ENCODE results near the gene KCND1.

KCND1 gene

DNA sequence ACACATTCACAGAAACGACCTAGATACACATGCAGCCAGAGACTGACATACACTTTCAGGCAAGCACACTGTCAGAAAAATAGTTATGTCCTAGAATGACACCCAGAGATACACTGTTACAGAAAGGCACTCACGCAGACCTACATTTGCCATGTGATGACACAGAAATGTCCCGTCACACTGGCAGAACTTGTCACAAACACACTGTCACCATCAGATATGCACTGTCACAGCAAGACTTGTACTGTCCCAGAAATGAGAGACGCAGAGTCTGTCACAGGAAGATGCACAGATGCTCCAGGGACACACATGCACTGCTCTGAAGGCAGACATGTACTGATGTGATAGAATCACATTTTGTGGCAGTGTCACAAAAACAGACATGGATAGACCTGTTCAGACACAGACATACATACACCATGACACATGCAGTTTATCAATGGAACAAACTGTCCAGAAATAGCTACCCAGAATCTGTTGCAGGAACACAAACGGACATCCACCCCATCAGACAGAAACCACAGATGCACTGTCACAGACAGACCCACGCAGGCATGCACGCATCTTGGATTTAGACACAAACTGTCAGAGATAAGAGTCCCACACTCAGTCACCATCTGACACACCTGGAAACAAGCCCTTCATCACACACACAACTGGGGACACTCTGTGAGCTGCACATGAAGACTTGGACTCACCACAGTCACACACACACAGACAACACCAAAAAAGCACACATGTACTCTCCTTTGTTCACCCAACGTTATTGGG, 51.5 kb downstream of the KCND1 start:
- Histone ChIP-seq H3K27ac (ENCODE audit: low read length) (peak overlapping the region; percentile 45), H3K27me3 (ENCODE audit: low read depth, low read length) (no peaks in the 10 kb centered on the region), H3K36me3 (ENCODE audit: control insufficient read depth in 1 of 2, insufficient read depth in 2 of 2, low read length in 2 of 2) (peaks cover 14 to 25% of the 10 kb centered on the region in 2 donors), H3K4me1 (ENCODE audit: control insufficient read depth in 1 of 2, insufficient read depth in 2 of 2, low read length in 2 of 2) (peaks cover 0 to 8% of the 10 kb centered on the region in 2 donors), H3K9me3 (ENCODE audit: control insufficient read depth in 1 of 2, low read length in 2 of 2) (no peaks in the 10 kb centered on the region), H3K4me3 (ENCODE audit: low read depth in 1 of 2, low read length in 2 of 2) (peak overlapping the region in 1 of 2 donors; percentile 37)

DNA sequence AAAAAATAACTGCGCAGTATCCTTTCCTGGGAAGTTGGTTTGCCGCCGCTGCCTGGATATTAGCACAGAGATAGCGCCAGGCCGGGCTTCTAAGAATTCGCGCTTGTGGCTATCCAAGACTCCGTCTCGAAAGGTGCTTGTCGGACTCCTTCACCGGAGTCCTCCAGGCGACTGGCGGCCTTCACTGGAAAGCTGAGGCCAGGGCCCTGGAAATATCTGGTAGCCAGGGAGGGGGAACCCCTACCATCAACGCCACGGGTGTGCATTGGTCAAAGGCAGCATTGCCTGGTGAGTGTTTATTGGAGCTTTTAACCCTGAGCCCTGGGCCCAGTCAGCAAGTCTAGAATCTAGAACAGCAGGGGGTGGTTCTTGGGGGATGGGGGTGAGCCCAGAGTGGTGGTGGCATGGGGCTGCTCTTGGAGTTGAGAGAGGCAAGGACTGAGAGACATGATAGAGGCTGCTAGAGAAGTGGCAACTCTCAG, 52.2 kb downstream of the KCND1 start:
- Histone ChIP-seq H3K27ac (ENCODE audit: low read length) (peak overlapping the region; percentile 45), H3K9me3 (ENCODE audit: control insufficient read depth in 1 of 2, low read length in 2 of 2) (no peaks in the 10 kb centered on the region), H3K36me3 (ENCODE audit: control insufficient read depth in 1 of 2, insufficient read depth in 2 of 2, low read length in 2 of 2) (peaks cover 17 to 22% of the 10 kb centered on the region in 2 donors), H3K27me3 (ENCODE audit: low read depth, low read length) (no peaks in the 10 kb centered on the region), H3K4me3 (ENCODE audit: low read depth in 1 of 2, low read length in 2 of 2) (peak overlapping the region; percentile 37 to 66), H3K4me1 (ENCODE audit: control insufficient read depth in 1 of 2, insufficient read depth in 2 of 2, low read length in 2 of 2) (peaks cover 0 to 8% of the 10 kb centered on the region in 2 donors)

DNA sequence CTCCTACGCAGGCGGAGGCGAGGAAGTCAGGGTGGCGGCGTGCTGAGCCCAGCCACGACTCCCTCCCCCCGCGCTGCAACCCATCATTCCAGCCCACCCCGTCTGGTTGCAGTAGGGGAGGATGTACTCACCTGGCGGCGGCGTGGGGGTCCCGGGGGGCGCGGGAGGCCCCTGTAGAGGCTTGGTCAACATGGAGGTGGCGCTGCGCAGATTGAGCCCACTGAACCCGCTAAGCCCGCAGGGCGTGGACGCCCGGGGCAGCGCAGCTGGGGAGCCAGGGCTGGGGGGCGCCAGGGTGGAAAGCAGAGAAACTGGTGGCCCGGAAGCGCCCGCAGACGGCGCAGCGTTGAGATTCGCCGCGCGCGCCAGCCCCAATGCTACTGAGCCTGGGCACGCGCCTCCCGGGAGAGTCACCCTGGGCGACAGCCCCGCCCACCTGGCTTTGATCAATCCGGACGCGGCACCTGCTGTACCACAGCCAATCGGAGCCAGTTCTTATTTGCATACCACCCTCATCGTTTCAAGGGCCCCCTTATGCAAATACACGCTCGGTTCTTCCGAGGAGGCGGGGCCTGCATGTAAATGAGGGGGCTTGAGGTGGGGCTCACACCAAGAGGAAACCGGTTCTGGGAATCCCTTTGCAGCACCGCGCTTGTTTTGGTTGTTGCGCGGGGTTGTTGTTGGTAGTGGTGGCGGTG, 52.9 kb downstream of the KCND1 start, which contains the start of gene PIM2:
Gene PIM2 (minus strand): TSS at position 382 of the 698 bp plus-strand sequence. CDS start 190 bp downstream, at position 192.
- peaks cover 12 to 23% of the 10 kb centered on the region in 2 donors for H3K36me3 ChIP-seq (ENCODE audit: control insufficient read depth in 1 of 2, insufficient read depth in 2 of 2, low read length in 2 of 2)
- no peaks in the 10 kb centered on the region for H3K27me3 ChIP-seq (ENCODE audit: low read depth, low read length)
- H3K4me3 ChIP-seq (ENCODE audit: low read depth in 1 of 2, low read length in 2 of 2): peak within 1 kb of the TSS; percentile 48 to 66
- no peaks in the 10 kb centered on the region for H3K9me3 ChIP-seq (ENCODE audit: control insufficient read depth in 1 of 2, low read length in 2 of 2)
- peak within 1 kb of the TSS; percentile 45 for H3K27ac ChIP-seq (ENCODE audit: low read length)
- H3K4me1 ChIP-seq (ENCODE audit: control insufficient read depth in 1 of 2, insufficient read depth in 2 of 2, low read length in 2 of 2): peaks cover 0 to 8% of the 10 kb centered on the region in 2 donors

DNA sequence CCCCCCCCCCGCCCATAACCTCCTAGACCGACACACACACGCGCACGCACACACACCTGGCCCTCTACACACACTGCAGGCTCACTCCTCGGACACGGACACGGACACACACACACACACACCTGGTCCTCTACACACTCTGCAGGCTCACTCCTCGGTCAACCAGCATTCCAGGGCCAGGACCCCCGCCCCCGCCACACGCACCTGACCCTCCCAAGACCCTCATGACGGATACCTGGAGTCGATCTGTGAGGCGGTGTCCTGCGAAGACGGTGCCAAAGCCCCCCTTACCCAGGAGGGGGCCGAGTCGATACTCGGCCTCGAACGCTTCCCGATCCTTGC, 53.4 kb downstream of the KCND1 start:
- Histone ChIP-seq H3K27ac (ENCODE audit: low read length) (no peak overlapping the region), H3K4me1 (ENCODE audit: control insufficient read depth in 1 of 2, insufficient read depth in 2 of 2, low read length in 2 of 2) (peaks cover 0 to 8% of the 10 kb centered on the region in 2 donors), H3K9me3 (ENCODE audit: control insufficient read depth in 1 of 2, low read length in 2 of 2) (no peaks in the 10 kb centered on the region), H3K4me3 (ENCODE audit: low read depth in 1 of 2, low read length in 2 of 2) (peak overlapping the region; percentile 48 to 66), H3K27me3 (ENCODE audit: low read depth, low read length) (no peaks in the 10 kb centered on the region), H3K36me3 (ENCODE audit: control insufficient read depth in 1 of 2, insufficient read depth in 2 of 2, low read length in 2 of 2) (peaks cover 11 to 20% of the 10 kb centered on the region in 2 donors)

DNA sequence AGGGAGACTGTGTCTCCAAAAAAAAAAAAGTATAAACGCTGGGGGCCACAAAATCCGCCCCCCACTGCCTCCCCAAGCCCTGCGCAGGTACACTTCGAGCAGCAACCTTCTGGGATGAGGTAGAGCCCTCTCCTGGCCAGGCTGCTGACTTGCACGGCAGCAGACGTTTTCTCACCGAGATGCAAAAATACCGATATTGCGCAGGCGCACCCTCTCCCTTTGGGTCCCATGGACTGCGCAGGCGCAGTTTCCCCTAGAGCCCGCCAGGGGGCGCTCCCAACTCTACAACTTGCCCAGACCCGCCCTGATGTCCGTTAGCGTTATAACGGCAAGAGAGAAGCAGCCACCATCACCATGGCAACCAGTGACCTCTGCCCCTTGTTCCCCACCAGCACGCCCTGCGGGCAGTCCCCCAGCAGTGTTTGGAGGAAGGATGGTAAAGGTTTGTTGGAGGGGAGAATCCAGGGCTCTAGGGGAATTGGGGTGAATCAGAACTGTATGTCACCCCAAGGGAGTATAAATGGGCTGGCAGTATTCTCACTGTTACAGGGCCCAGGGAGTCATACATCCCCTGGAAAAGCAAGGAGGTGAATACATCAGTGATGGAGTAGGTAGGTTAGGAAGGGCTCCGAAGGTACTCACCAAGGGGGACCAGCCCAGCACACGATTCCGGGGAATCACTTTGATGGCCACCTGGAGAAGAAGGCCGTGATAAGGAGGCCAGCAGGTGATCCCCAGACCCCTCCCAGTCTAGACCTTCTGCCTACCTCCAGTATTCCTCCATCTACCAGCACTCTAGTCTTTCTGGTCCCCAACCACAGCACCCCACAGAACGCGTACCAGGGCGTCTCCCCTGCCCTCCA, 54.3 kb downstream of the KCND1 start:
- Histone ChIP-seq H3K9me3 (ENCODE audit: control insufficient read depth in 1 of 2, low read length in 2 of 2) (no peaks in the 10 kb centered on the region), H3K4me1 (ENCODE audit: control insufficient read depth in 1 of 2, insufficient read depth in 2 of 2, low read length in 2 of 2) (peaks cover 0 to 8% of the 10 kb centered on the region in 2 donors), H3K27ac (ENCODE audit: low read length) (peak overlapping the region; percentile 31), H3K4me3 (ENCODE audit: low read depth in 1 of 2, low read length in 2 of 2) (peak overlapping the region; percentile 32 to 33), H3K27me3 (ENCODE audit: low read depth, low read length) (no peaks in the 10 kb centered on the region), H3K36me3 (ENCODE audit: control insufficient read depth in 1 of 2, insufficient read depth in 2 of 2, low read length in 2 of 2) (peaks cover 9 to 13% of the 10 kb centered on the region in 2 donors)

DNA sequence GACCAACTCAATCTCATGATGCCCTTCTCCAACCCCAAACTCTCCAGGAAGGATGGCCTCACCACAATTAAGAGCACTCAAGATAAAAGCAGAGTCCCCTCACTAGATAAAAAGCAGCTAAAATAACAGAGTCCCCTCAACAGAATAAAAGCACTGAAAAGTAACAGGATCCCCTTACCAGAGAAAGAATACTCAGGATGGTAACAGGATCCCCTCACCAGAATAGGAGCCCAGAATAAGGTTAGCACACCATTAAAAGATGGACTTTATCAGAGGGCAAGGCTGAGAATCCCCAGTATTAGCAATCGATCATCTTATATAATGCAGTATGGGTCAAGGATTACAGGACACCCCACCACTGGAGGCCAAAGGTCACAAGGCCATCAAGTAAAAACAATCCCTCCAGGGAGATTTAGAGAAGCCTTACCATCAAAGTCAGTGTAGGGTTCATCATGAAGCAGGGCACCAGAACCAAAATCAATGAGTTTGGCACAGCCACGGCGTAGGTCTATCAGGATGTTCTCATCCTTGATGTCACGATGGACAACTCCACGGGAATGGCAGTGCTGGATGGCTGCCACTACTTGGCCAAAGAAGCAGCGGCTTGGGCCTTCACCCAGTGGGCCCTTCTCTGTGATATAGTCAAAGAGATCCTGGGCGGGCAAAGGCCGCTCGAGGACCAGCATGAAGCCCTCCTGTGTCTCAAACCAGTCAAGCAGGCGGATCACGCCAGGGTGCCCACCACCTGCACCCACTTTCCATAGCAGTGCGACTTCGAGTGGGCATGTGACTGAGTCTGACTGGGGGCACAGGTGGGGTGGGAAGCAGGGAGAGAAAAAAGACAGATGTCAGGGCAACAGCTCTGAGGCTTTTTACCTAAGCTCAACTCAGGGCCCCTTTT, 56.8 kb downstream of the KCND1 start:
- Histone ChIP-seq H3K27me3 (ENCODE audit: low read depth, low read length) (no peaks in the 10 kb centered on the region), H3K36me3 (ENCODE audit: control insufficient read depth in 1 of 2, insufficient read depth in 2 of 2, low read length in 2 of 2) (peaks cover 7 to 9% of the 10 kb centered on the region in 2 donors), H3K9me3 (ENCODE audit: control insufficient read depth in 1 of 2, low read length in 2 of 2) (no peaks in the 10 kb centered on the region), H3K4me3 (ENCODE audit: low read depth in 1 of 2, low read length in 2 of 2) (no peak overlapping the region), H3K27ac (ENCODE audit: low read length) (no peak overlapping the region), H3K4me1 (ENCODE audit: control insufficient read depth in 1 of 2, insufficient read depth in 2 of 2, low read length in 2 of 2) (peaks cover 0 to 19% of the 10 kb centered on the region in 2 donors)

DNA sequence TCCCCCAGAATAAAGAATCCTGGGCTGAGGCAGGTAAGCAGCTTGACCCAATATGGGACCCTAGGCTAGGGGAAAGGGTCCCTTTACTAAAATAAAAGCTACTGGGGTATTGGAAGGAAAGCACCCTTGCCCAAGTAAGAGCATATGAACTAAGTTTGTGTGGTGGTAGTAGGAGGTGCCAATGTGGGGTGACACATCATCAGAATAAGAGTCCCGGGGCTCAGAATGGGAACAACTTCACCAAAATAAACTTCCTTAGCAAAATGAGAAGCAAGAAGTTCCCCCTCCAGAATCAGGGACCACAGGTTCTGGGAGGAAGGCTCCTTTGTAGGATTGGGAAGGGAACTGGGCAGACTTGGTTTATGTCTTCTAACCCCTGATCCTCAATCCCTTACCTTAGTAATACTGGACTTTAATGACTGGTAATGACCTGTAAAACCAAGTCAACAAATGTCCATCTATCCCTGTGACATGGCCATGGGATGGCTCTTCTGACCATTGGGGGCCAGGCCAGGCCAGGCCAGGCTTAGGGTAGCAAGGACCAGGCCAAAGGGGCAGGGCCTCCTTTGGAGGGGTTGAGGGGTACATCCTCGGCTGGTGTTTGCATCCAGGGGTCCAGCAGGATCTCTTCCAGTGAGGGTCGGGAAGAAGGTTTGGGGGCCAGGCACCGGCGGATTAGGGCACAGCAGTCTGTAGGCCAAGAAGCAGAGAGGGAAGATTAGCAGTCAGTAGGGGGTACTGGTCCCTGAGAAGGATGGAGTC, 57.9 kb downstream of the KCND1 start:
- Histone ChIP-seq H3K27ac (ENCODE audit: low read length) (no peak overlapping the region), H3K4me3 (ENCODE audit: low read depth in 1 of 2, low read length in 2 of 2) (no peak overlapping the region), H3K27me3 (ENCODE audit: low read depth, low read length) (no peaks in the 10 kb centered on the region), H3K4me1 (ENCODE audit: control insufficient read depth in 1 of 2, insufficient read depth in 2 of 2, low read length in 2 of 2) (peaks cover 0 to 14% of the 10 kb centered on the region in 2 donors), H3K9me3 (ENCODE audit: control insufficient read depth in 1 of 2, low read length in 2 of 2) (no peaks in the 10 kb centered on the region), H3K36me3 (ENCODE audit: control insufficient read depth in 1 of 2, insufficient read depth in 2 of 2, low read length in 2 of 2) (peaks cover 7 to 9% of the 10 kb centered on the region in 2 donors)

DNA sequence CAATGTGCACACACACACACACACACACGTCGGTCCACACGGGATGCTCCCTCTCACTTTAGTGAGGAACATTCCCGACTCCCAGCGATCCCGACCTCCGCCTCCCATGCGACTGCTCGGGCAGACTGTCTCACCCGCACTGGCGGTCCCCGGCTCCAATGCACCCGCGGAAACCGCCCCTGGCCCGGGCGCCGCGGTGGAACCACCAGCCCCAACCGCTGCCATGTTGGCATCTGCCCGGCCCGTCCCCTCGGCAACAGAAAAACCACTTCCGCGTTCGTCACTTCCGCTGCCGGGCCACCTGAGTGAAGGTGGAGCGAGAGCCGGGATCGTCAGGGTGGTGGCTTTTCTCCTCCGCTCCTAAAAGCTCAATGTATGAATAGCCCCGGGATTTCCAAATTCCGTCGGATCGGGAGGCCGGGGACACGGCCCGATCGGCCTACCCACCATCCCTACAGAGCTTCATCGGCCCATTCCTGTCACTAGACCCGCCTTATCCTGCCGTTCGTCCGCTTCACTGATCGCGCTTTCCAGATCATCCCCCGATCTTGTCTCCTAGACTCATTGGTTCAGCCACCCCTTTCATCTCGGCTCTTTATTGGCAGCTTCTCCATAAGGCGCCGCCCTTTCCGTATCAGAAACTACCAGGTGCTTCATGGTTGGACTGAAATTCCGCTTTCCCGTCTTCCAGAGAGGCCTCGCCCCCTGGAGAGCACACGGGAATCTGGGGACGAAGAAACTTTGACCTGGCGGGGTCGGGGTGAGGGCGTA, 60.0 kb downstream of the KCND1 start, which contains the start of gene SLC35A2:
Gene SLC35A2 (minus strand): TSS at position 235 of the 771 bp plus-strand sequence. CDS start 10 bp downstream, at position 225.
- peaks cover 8 to 9% of the 10 kb centered on the region in 2 donors for H3K36me3 ChIP-seq (ENCODE audit: control insufficient read depth in 1 of 2, insufficient read depth in 2 of 2, low read length in 2 of 2)
- H3K9me3 ChIP-seq (ENCODE audit: control insufficient read depth in 1 of 2, low read length in 2 of 2): no peaks in the 10 kb centered on the region
- H3K27me3 ChIP-seq (ENCODE audit: low read depth, low read length): no peaks in the 10 kb centered on the region
- H3K27ac ChIP-seq (ENCODE audit: low read length): peak within 1 kb of the TSS; percentile 87
- H3K4me3 ChIP-seq (ENCODE audit: low read depth in 1 of 2, low read length in 2 of 2): peak within 1 kb of the TSS; percentile 80 to 83
- H3K4me1 ChIP-seq (ENCODE audit: control insufficient read depth in 1 of 2, insufficient read depth in 2 of 2, low read length in 2 of 2): peaks cover 0 to 12% of the 10 kb centered on the region in 2 donors

Data from muscle layer of duodenum (tissue), 2 donors.